ENCODE results near the gene MAD1L1.
"Not testable (repeated sequence)": the region's sequence is repeated elsewhere in the genome, so short reads cannot be mapped to it uniquely, and the experiment has no call there.

Gene MAD1L1

DNA sequence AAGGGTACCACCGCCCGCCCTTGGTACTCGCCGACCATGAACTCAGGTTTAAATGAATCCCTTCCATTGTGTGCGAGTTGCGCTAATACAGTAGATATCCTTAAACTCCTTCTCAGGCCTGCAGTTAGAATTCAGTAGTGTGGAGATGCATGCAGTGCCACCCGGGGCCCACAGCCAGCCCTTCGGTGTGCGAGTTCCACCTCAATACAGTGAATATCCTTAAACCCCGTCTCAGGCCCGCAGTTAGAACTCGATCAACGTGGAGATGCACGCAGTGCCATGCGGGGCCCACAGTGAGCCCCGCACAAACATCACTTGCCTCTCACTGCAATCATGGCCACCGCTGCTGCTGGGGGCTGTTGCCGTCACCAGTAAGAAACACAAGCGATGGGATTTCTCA, 261.9 kb downstream of the MAD1L1 start:
- H3K27ac ChIP-seq (ENCODE audit: low read length) = no peak overlapping the region
- H3K4me3 ChIP-seq (ENCODE audit: low read length) = no peak overlapping the region
- no peaks in the 10 kb centered on the region for H3K4me1 ChIP-seq (ENCODE audit: insufficient read depth, low read length)
- no peaks in the 10 kb centered on the region for H3K9me3 ChIP-seq (ENCODE audit: insufficient read depth, low read depth, low read length)
- H3K9ac ChIP-seq (ENCODE audit: low read depth, low read length) = no peak overlapping the region
- H3K27me3 ChIP-seq (ENCODE audit: insufficient read depth, low read length) = no peaks in the 10 kb centered on the region
- H3K36me3 ChIP-seq (ENCODE audit: insufficient read depth, low read depth, low read length) = peaks cover 9% of the 10 kb centered on the region

- not testable (repeated sequence) for H3K27ac ChIP-seq (ENCODE audit: low read length); H3K36me3 ChIP-seq (ENCODE audit: insufficient read depth, low read depth, low read length); H3K4me1 ChIP-seq (ENCODE audit: insufficient read depth, low read length); H3K9ac ChIP-seq (ENCODE audit: low read depth, low read length); H3K4me3 ChIP-seq (ENCODE audit: low read length); H3K9me3 ChIP-seq (ENCODE audit: insufficient read depth, low read depth, low read length); H3K27me3 ChIP-seq (ENCODE audit: insufficient read depth, low read length)
Measured at GRCh38 chr7:1970285-1970660, 262.5 kb downstream of the MAD1L1 start.

- Histone ChIP-seq H3K9me3 (ENCODE audit: insufficient read depth, low read depth, low read length) (no peaks in the 10 kb centered on the region), H3K4me1 (ENCODE audit: insufficient read depth, low read length) (no peaks in the 10 kb centered on the region), H3K4me3 (ENCODE audit: low read length) (no peak overlapping the region), H3K27ac (ENCODE audit: low read length) (no peak overlapping the region), H3K27me3 (ENCODE audit: insufficient read depth, low read length) (no peaks in the 10 kb centered on the region), H3K36me3 (ENCODE audit: insufficient read depth, low read depth, low read length) (peaks cover 7% of the 10 kb centered on the region), H3K9ac (ENCODE audit: low read depth, low read length) (no peak overlapping the region)
Measured at GRCh38 chr7:1969459-1970284, 263.1 kb downstream of the MAD1L1 start.

- Histone ChIP-seq H3K9ac (ENCODE audit: low read depth, low read length) (no peak overlapping the region), H3K36me3 (ENCODE audit: insufficient read depth, low read depth, low read length) (peaks cover 7% of the 10 kb centered on the region), H3K4me1 (ENCODE audit: insufficient read depth, low read length) (no peaks in the 10 kb centered on the region), H3K27me3 (ENCODE audit: insufficient read depth, low read length) (no peaks in the 10 kb centered on the region), H3K27ac (ENCODE audit: low read length) (no peak overlapping the region), H3K9me3 (ENCODE audit: insufficient read depth, low read depth, low read length) (no peaks in the 10 kb centered on the region), H3K4me3 (ENCODE audit: low read length) (no peak overlapping the region)
Measured at GRCh38 chr7:1968397-1969111, 264.2 kb downstream of the MAD1L1 start.

- H3K9me3 ChIP-seq (ENCODE audit: insufficient read depth, low read depth, low read length) = no peaks in the 10 kb centered on the region
- H3K4me1 ChIP-seq (ENCODE audit: insufficient read depth, low read length) = no peaks in the 10 kb centered on the region
- H3K27me3 ChIP-seq (ENCODE audit: insufficient read depth, low read length) = no peaks in the 10 kb centered on the region
- no peak overlapping the region for H3K4me3 ChIP-seq (ENCODE audit: low read length)
- no peak overlapping the region for H3K9ac ChIP-seq (ENCODE audit: low read depth, low read length)
- H3K27ac ChIP-seq (ENCODE audit: low read length) = no peak overlapping the region
- peaks cover 7% of the 10 kb centered on the region for H3K36me3 ChIP-seq (ENCODE audit: insufficient read depth, low read depth, low read length)
Measured at GRCh38 chr7:1967512-1968396, 265.0 kb downstream of the MAD1L1 start.

DNA sequence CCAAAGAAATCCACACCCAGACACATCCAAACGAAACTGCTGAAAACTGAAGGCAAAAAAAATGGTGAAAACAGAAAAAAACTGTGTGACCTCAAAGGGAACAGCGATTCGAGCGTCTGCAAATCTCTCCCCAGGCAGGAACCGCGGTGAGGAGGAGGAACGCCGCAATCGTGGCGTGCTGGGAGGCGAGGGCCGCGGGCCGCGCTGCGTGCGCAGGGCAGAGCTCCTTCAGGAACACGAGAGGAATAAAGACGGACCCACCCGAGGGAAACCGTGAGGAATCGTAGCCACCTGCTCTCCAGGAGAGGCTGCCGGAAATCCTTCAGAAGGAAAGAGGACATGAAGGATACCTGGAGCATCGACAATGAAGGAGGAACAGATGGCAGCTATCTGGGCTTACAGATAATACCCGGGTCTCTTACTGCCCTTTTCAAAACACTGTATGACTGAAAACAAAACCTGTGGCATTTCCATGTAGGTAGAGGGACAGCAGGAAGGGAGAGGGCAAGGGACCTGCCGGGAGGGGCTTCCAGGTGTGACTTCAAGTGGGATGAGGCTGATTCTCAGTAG, 266.0 kb downstream of the MAD1L1 start:
- H3K27me3 ChIP-seq (ENCODE audit: insufficient read depth, low read length) = no peaks in the 10 kb centered on the region
- peaks cover 11% of the 10 kb centered on the region for H3K36me3 ChIP-seq (ENCODE audit: insufficient read depth, low read depth, low read length)
- no peak overlapping the region for H3K9ac ChIP-seq (ENCODE audit: low read depth, low read length)
- H3K9me3 ChIP-seq (ENCODE audit: insufficient read depth, low read depth, low read length) = no peaks in the 10 kb centered on the region
- H3K27ac ChIP-seq (ENCODE audit: low read length) = no peak overlapping the region
- no peak overlapping the region for H3K4me3 ChIP-seq (ENCODE audit: low read length)
- no peaks in the 10 kb centered on the region for H3K4me1 ChIP-seq (ENCODE audit: insufficient read depth, low read length)

- Histone ChIP-seq H3K27ac (ENCODE audit: low read length) (no peak overlapping the region), H3K9ac (ENCODE audit: low read depth, low read length) (no peak overlapping the region), H3K4me3 (ENCODE audit: low read length) (no peak overlapping the region), H3K4me1 (ENCODE audit: insufficient read depth, low read length) (no peaks in the 10 kb centered on the region), H3K36me3 (ENCODE audit: insufficient read depth, low read depth, low read length) (peaks cover 11% of the 10 kb centered on the region), H3K9me3 (ENCODE audit: insufficient read depth, low read depth, low read length) (no peaks in the 10 kb centered on the region), H3K27me3 (ENCODE audit: insufficient read depth, low read length) (no peaks in the 10 kb centered on the region)
Measured at GRCh38 chr7:1965579-1966294, 267.0 kb downstream of the MAD1L1 start.

GRCh38 chr7:1964913-1965578, 267.7 kb downstream of the MAD1L1 start:
- Histone ChIP-seq H3K4me1 (ENCODE audit: insufficient read depth, low read length) (no peaks in the 10 kb centered on the region), H3K9me3 (ENCODE audit: insufficient read depth, low read depth, low read length) (no peaks in the 10 kb centered on the region), H3K27ac (ENCODE audit: low read length) (no peak overlapping the region), H3K36me3 (ENCODE audit: insufficient read depth, low read depth, low read length) (peaks cover 11% of the 10 kb centered on the region), H3K27me3 (ENCODE audit: insufficient read depth, low read length) (no peaks in the 10 kb centered on the region), H3K4me3 (ENCODE audit: low read length) (no peak overlapping the region), H3K9ac (ENCODE audit: low read depth, low read length) (no peak overlapping the region)

GRCh38 chr7:1964211-1964912, 268.4 kb downstream of the MAD1L1 start:
- Histone ChIP-seq H3K4me1 (ENCODE audit: insufficient read depth, low read length) (no peaks in the 10 kb centered on the region), H3K27me3 (ENCODE audit: insufficient read depth, low read length) (no peaks in the 10 kb centered on the region), H3K4me3 (ENCODE audit: low read length) (no peak overlapping the region), H3K36me3 (ENCODE audit: insufficient read depth, low read depth, low read length) (peaks cover 11% of the 10 kb centered on the region), H3K9me3 (ENCODE audit: insufficient read depth, low read depth, low read length) (no peaks in the 10 kb centered on the region), H3K27ac (ENCODE audit: low read length) (no peak overlapping the region), H3K9ac (ENCODE audit: low read depth, low read length) (no peak overlapping the region)

DNA sequence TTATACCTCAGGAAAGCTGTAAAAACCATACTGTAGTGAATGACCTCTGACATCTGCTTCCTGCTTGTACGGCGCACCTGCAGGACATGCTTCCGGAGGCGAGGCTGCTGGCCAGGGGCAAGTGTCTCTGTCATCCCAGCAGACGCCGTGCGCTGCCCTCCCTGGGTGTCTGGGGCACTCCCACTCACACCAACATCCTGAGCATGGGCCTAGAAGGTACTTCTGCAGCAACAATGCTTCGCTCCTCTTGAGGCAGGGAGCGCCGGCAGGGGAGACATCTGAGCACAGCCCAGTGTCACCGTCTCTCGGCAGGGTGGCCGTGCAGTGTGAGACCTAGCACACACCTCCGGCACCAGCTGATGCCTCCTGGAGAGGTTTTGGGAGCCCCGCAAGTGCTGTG, 269.2 kb downstream of the MAD1L1 start:
- Histone ChIP-seq H3K4me3 (ENCODE audit: low read length) (no peak overlapping the region), H3K27ac (ENCODE audit: low read length) (no peak overlapping the region), H3K36me3 (ENCODE audit: insufficient read depth, low read depth, low read length) (peaks cover 11% of the 10 kb centered on the region), H3K9ac (ENCODE audit: low read depth, low read length) (no peak overlapping the region), H3K9me3 (ENCODE audit: insufficient read depth, low read depth, low read length) (no peaks in the 10 kb centered on the region), H3K27me3 (ENCODE audit: insufficient read depth, low read length) (no peaks in the 10 kb centered on the region), H3K4me1 (ENCODE audit: insufficient read depth, low read length) (no peaks in the 10 kb centered on the region)
